Psoas muscle (tissue), 8 donors: ENCODE results near the gene VAV2. TPM values are rescaled to one million over a fixed set of nuclear protein-coding genes. Genes with fewer than 3 reads are reported as not detected.
A peak's percentile ranks its signal among the peaks of the same experiment; 100 is the strongest.

Source experiments
- ATAC-seq, 4 donors: fragments of 200-7000 bp; cut with Tn5 transposase; one replicate each; pipeline ENCODE4 v1.9.1; 2020; ENCODE audit warnings: moderate library complexity in 3 of 4, mild to moderate bottlenecking in 2 of 4
- DNase-seq, 2 donors: peaks; one replicate each; pipeline ENCODE4 v3.0.0-alpha.2; 2020
- H3K27ac ChIP-seq: fragments of 200-600 bp; one replicate; pipeline ENCODE4 v1.8.0; 2022
- H3K27me3 ChIP-seq, 3 donors: fragments of 200-600 bp in 1 of 3; one replicate each; pipeline versions ENCODE4 v1.6.1 to v1.8.0; 2013 to 2022; ENCODE audit warnings: low read length in 2 of 3, mild to moderate bottlenecking in 2 of 3, moderate library complexity in 1 of 3; ENCODE audit not compliant: insufficient read depth in 3 of 3
- H3K36me3 ChIP-seq, 2 donors: fragments of 200-600 bp in 1 of 2; one replicate each; pipeline versions ENCODE4 v1.6.1 to v1.8.0; 2013 to 2022; ENCODE audit warnings: low read depth in 1 of 2, mild to moderate bottlenecking in 1 of 2, moderate library complexity in 1 of 2; ENCODE audit not compliant: insufficient read depth in 1 of 2
- H3K4me1 ChIP-seq: fragments of 200-600 bp; one replicate; pipeline ENCODE4 v1.8.0; 2022
- H3K4me3 ChIP-seq: fragments of 200-600 bp; one replicate; pipeline ENCODE4 v1.8.0; 2022; ENCODE audit warnings: mild to moderate bottlenecking
- H3K9me3 ChIP-seq: fragments of 200-600 bp; one replicate; pipeline ENCODE4 v1.8.0; 2022
- WGBS, 3 donors: extraction: QIAGEN DNeasy Blood & Tissue Kit; methylation state at CpG; one replicate each; pipeline versions ENCODE4 v1.1.6 to v1.1.7; 2013; 5-methylcytosine and 5-hydroxymethylcytosine counted together
- intact Hi-C, 2 donors: fragments of 100-400 bp; cut with DNase I; formaldehyde crosslinking; loops; one replicate each; pipeline versions ENCODE4 v1.11.0 to v1.14.2; 2022
- polyA plus RNA-seq, 3 donors: library from polyadenylated mRNA; stranded (reverse); fragments of 200-250 nt; gene quantifications; one replicate each; pipeline ENCODE4 v1.2.3, GENCODE V29; 2013
- total RNA-seq, 4 donors: library from RNA; stranded (reverse); fragmentation: NEBNext Ultra II Directional in 2 of 4; extraction: Animal tissue kit (Norgen Biotek cat#: 25700) in 2 of 4; gene quantifications; one replicate each; pipeline versions ENCODE4 v1.2.1 to v1.2.4, GENCODE V29; 2021 to 2023
- TF ChIP-seq, protein P1 (sequence below): fragments of 200-600 bp; IDR thresholded peaks from one replicate; pipeline ENCODE4 v1.8.0; 2022; ENCODE audit warnings: antibody characterized with exemption
- donor health status: healthy with polysubstance abuse.
- donor health status: DM: no; HTN: no; CAD: no; lungs with moderate emphysema.
- donor health status: Bipolar disorder and iron deficiency.
- donor health status: healthy.
- donor health status: DM: yes; HTN: yes; CAD: no.
- donor health status: DM: no; HTN: no; CAD: no.
- donor health status: DM: no; HTN: no; CAD: no.
- donor health status: DM: yes; HTN: yes; CAD: no.

VAV2 gene
- total and polyA plus RNA-seq, 7 donors = 0.70 to 2.9 (median 1.4) TPM

DNA sequence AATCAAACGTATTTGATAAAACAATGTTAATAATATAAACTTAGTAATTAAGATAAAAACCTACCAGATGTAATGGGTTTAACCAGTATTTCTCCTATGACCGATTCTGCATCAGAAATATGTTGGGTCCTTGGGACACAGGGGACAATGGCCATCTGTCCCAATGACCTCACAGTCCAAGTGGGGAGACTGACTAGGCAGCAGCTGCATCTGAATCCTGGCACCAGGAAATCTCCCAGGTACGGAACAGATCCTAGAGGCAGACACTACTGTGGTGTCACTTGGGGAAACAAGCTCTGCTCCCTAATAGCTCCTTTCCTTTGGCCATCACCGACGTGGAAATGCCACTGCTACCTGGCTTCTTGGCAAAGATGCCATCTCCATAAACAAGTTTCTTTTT, 172.2 kb downstream of the VAV2 start:
- ATAC-seq = no peak
- TF ChIP-seq, protein P1, sequence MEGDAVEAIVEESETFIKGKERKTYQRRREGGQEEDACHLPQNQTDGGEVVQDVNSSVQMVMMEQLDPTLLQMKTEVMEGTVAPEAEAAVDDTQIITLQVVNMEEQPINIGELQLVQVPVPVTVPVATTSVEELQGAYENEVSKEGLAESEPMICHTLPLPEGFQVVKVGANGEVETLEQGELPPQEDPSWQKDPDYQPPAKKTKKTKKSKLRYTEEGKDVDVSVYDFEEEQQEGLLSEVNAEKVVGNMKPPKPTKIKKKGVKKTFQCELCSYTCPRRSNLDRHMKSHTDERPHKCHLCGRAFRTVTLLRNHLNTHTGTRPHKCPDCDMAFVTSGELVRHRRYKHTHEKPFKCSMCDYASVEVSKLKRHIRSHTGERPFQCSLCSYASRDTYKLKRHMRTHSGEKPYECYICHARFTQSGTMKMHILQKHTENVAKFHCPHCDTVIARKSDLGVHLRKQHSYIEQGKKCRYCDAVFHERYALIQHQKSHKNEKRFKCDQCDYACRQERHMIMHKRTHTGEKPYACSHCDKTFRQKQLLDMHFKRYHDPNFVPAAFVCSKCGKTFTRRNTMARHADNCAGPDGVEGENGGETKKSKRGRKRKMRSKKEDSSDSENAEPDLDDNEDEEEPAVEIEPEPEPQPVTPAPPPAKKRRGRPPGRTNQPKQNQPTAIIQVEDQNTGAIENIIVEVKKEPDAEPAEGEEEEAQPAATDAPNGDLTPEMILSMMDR = no peak

DNA sequence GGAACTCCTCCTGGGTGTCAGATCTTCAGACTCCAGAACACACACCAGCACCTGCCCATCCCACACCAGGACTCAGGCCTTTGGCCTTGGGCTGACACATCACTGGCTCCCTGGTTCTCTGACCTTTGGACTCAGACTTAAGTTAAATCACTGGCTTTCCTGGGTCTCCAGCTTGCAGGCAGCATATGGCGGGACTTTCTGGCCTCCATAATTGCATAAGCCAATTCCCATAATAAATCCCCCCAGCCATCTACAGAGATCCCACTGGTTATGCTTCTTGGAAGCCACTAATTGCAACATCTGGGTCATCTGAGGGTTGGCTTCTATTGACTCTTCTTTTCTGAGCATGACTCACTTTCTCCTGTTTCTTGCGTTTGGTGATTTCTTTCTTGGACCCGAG, 173.7 kb downstream of the VAV2 start:
- no peak overlapping the region for H3K27ac ChIP-seq
- WGBS, 3 donors = 46 to 76% (median 58%) methylated on average over 3 of the region's 3 CpGs
- no peak overlapping the region for H3K4me3 ChIP-seq
- no peaks in the 10 kb centered on the region for H3K9me3 ChIP-seq
- ATAC-seq (peak in 1 of 4 donors; percentile 29), DNase-seq (peak in 1 of 2 donors; percentile 36)
- no peaks in the 10 kb centered on the region for H3K36me3 ChIP-seq
- H3K27me3 ChIP-seq = peaks cover 0 to 31% (median 6%) of the 10 kb centered on the region in 3 donors
- H3K4me1 ChIP-seq = no peaks in the 10 kb centered on the region
- TF ChIP-seq, protein P1 = no peak
- intact Hi-C loops = no loop called here

More for the DNA sequence above, 172.2 kb downstream of the VAV2 start:
- intact Hi-C loops = no loop called here
- peaks cover 0 to 37% (median 6%) of the 10 kb centered on the region in 3 donors for H3K27me3 ChIP-seq
- H3K9me3 ChIP-seq = no peaks in the 10 kb centered on the region
- H3K36me3 ChIP-seq = no peaks in the 10 kb centered on the region
- no peak for DNase-seq
- H3K27ac ChIP-seq = no peak overlapping the region
- 47 to 58% (median 52%) methylated on average over 5 of the region's 5 CpGs for WGBS, 3 donors
- no peak overlapping the region for H3K4me3 ChIP-seq
- no peaks in the 10 kb centered on the region for H3K4me1 ChIP-seq

DNA sequence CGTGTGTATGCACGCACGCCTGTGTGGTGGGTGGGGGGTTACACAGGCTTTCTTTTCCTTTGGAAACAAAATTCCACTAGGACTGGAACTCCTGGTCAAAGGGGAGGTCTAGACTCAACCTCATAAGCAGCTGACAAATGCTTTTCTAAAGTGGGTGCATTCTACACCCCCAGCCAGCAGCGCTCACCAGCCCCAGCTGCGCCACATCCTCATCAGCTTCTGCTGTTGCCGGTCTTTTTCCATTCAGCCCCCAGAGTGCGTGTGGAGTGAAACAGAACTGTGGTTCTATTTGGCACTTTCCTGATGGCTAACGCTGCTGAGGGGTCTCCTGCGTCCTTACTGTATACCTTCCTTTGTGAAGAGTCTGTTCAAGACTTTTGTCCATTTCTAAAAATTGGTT, 176.3 kb downstream of the VAV2 start:
- H3K9me3 ChIP-seq = no peaks in the 10 kb centered on the region
- ATAC-seq (no peak), DNase-seq (no peak)
- no peaks in the 10 kb centered on the region for H3K4me1 ChIP-seq
- no peaks in the 10 kb centered on the region for H3K36me3 ChIP-seq
- H3K4me3 ChIP-seq = no peak overlapping the region
- WGBS, 3 donors = 58 to 97% (median 70%) methylated on average over 9 of the region's 9 CpGs
- TF ChIP-seq, protein P1 = no peak
- H3K27ac ChIP-seq = no peak overlapping the region
- intact Hi-C loops = no loop called here
- peaks cover 0 to 40% (median 4%) of the 10 kb centered on the region in 3 donors for H3K27me3 ChIP-seq

DNA sequence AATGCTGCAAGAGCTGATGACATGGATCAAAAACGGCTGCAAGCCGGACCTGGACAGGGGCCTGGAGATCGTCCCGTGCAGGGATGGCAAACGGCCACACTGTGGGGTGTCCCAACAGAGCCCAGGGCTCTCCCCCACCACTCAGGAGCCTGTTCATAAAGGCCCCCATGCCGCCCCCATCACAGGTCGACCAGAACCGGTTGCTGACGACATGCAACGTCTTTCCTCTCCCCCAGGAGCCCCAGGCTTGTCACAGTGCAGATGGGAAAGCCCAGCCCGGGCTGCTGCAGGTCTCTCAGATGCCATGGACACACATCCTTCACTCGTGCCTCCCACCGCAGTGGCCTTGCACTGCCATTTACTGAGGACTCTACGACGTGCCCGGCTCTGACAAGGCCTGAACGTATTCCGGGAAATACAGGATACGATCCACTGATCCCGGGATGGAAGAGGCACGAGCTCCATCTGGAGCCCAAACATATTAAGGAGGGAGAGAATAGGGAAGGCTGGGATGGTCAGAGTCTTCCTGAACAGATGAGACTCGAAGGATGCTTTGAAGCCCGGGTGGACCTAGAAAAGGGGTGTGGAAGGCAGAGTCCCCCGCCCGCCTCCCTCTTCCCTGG, 177.4 kb downstream of the VAV2 start:
- WGBS, 3 donors = 35 to 47% (median 40%) methylated on average over 25 of the region's 25 CpGs
- intact Hi-C loops = no loop called here
- peak in 1 of 4 donors; percentile 15 for ATAC-seq

More for the DNA sequence above, 177.4 kb downstream of the VAV2 start:
- TF ChIP-seq, protein P1 = no peak
- no peak for DNase-seq
- H3K9me3 ChIP-seq = no peaks in the 10 kb centered on the region
- no peaks in the 10 kb centered on the region for H3K4me1 ChIP-seq
- no peak overlapping the region for H3K4me3 ChIP-seq
- peaks cover 0 to 39% (median 4%) of the 10 kb centered on the region in 3 donors for H3K27me3 ChIP-seq
- H3K36me3 ChIP-seq = no peaks in the 10 kb centered on the region
- H3K27ac ChIP-seq = no peak overlapping the region
